Ammon's horn (tissue), 1 donor: Measurements from ENCODE around the gene FAM47A.

ENCODE experiments used
- DNase-seq: peaks from one replicate; pipeline ENCODE4 v3.0.0-alpha.2; 2016; ENCODE audit warnings: low spot score

FAM47A gene

GRCh38 chrX:34132028-34132427, at the start of gene FAM47A:
FAM47A (minus strand) TSS chrX:34132314; CDS start chrX:34132278, 36 bp downstream.
- DNase-seq = no peak

- no peak for DNase-seq
These were observed 15.2 kb upstream of the FAM47A start for GRCh38 chrX:34147345-34147744.

- DNase-seq = no peak
These were observed 14.8 kb upstream of the FAM47A start for GRCh38 chrX:34146906-34147305.

GRCh38 chrX:34144246-34144645, 12.1 kb upstream of the FAM47A start:
- peak; percentile 2 for DNase-seq

GRCh38 chrX:34140816-34141215, 8.7 kb upstream of the FAM47A start:
- DNase-seq = no peak

- no peak for DNase-seq
These were observed 952 bp downstream of the FAM47A start for GRCh38 chrX:34130980-34131744.

- no peak for DNase-seq
These were observed 1.6 kb downstream of the FAM47A start for GRCh38 chrX:34130501-34130900.

- no peak for DNase-seq
These were observed 6.1 kb downstream of the FAM47A start for GRCh38 chrX:34126011-34126410.

- no peak for DNase-seq
These were observed 13.0 kb downstream of the FAM47A start for GRCh38 chrX:34119122-34119521.

- no peak for DNase-seq
These were observed 19.7 kb downstream of the FAM47A start for GRCh38 chrX:34112459-34112858.
